Activated T-cell treated with anti-CD3 and anti-CD28 coated beads, Interleukin-2, amount 50 U/mL, for 72 hours (primary cell): ENCODE data around the gene SMCO4. TPM values are rescaled to one million over a fixed set of nuclear protein-coding genes. Genes with fewer than 3 reads are reported as not detected.
A peak's percentile ranks its signal among the peaks of the same experiment; 100 is the strongest.

Experiments
- ATAC-seq, 2 donors: fragments of 150-1000 bp; cut with Tn5 transposase; replicated peaks in 1 of 2; 2 replicates each; pipeline ENCODE4 v1.10.0; 2021; ENCODE audit warnings: moderate library complexity in 2 of 2, mild to moderate bottlenecking in 1 of 2
- DNase-seq, 2 donors: peaks; one replicate each; pipeline ENCODE4 v3.0.0; 2021 to 2022; ENCODE audit warnings: mixed read lengths in 1 of 2
- H3K27ac Mint-ChIP-seq: one replicate; pipeline ENCODE4 v1.8.0; 2022; ENCODE audit warnings: mild to moderate bottlenecking, moderate library complexity, mixed read lengths
- H3K27me3 Mint-ChIP-seq: one replicate; pipeline ENCODE4 v1.8.0; 2022; ENCODE audit warnings: low read depth, mixed read lengths
- H3K36me3 Mint-ChIP-seq, 2 donors: one replicate each; pipeline ENCODE4 v1.8.0; 2022; ENCODE audit warnings: mixed read lengths in 2 of 2, mild to moderate bottlenecking in 1 of 2; ENCODE audit not compliant: insufficient read depth in 2 of 2
- H3K4me1 Mint-ChIP-seq: one replicate; pipeline ENCODE4 v1.8.0; 2022; ENCODE audit warnings: low read depth, mixed read lengths
- H3K4me3 Mint-ChIP-seq, 2 donors: one replicate each; pipeline ENCODE4 v1.8.0; 2022; ENCODE audit warnings: mild to moderate bottlenecking in 2 of 2, mixed read lengths in 2 of 2, moderate library complexity in 2 of 2
- H3K9me3 Mint-ChIP-seq, 2 donors: one replicate each; pipeline ENCODE4 v1.8.0; 2022; ENCODE audit warnings: mixed read lengths in 2 of 2
- total RNA-seq, 2 donors: library from RNA; stranded (reverse); gene quantifications; one replicate each; pipeline ENCODE4 v1.2.3, GENCODE V29; 2022

SMCO4 gene
- total RNA-seq, 2 donors from 2014 or later = 28.4 to 36.1 TPM

GRCh38 chr11:93572171-93572570 lies 29.0 kb upstream of the SMCO4 start:
- no peaks in the 10 kb centered on the region for H3K36me3 Mint-ChIP-seq

GRCh38 chr11:93571612-93572011 lies 28.4 kb upstream of the SMCO4 start:
- H3K27me3 Mint-ChIP-seq = peaks cover 10% of the 10 kb centered on the region
- no peaks in the 10 kb centered on the region for H3K36me3 Mint-ChIP-seq
- DNase-seq (no peak), ATAC-seq (no peak)
- H3K4me3 Mint-ChIP-seq = no peak overlapping the region
- no peaks in the 10 kb centered on the region for H3K4me1 Mint-ChIP-seq
- H3K27ac Mint-ChIP-seq = no peak overlapping the region
- no peaks in the 10 kb centered on the region for H3K9me3 Mint-ChIP-seq

More at GRCh38 chr11:93572171-93572570, 29.0 kb upstream of the SMCO4 start:
- no peak overlapping the region for H3K27ac Mint-ChIP-seq
- H3K4me3 Mint-ChIP-seq = no peak overlapping the region
- DNase-seq (no peak), ATAC-seq (no peak)
- H3K27me3 Mint-ChIP-seq = peaks cover 10% of the 10 kb centered on the region
- no peaks in the 10 kb centered on the region for H3K4me1 Mint-ChIP-seq
- H3K9me3 Mint-ChIP-seq = no peaks in the 10 kb centered on the region

GRCh38 chr11:93570759-93571413 lies 27.7 kb upstream of the SMCO4 start:
- H3K4me1 Mint-ChIP-seq = no peaks in the 10 kb centered on the region
- DNase-seq = no peak
- no peak overlapping the region for H3K4me3 Mint-ChIP-seq
- ATAC-seq = no peak
- H3K36me3 Mint-ChIP-seq = no peaks in the 10 kb centered on the region
- H3K9me3 Mint-ChIP-seq = no peaks in the 10 kb centered on the region
- no peak overlapping the region for H3K27ac Mint-ChIP-seq
- peaks cover 6% of the 10 kb centered on the region for H3K27me3 Mint-ChIP-seq

GRCh38 chr11:93569496-93569895 lies 26.3 kb upstream of the SMCO4 start:
- H3K4me1 Mint-ChIP-seq = no peaks in the 10 kb centered on the region
- H3K36me3 Mint-ChIP-seq = no peaks in the 10 kb centered on the region
- no peaks in the 10 kb centered on the region for H3K9me3 Mint-ChIP-seq
- DNase-seq (no peak), ATAC-seq (no peak)
- no peak overlapping the region for H3K4me3 Mint-ChIP-seq
- H3K27me3 Mint-ChIP-seq = no peaks in the 10 kb centered on the region
- no peak overlapping the region for H3K27ac Mint-ChIP-seq

- H3K27ac Mint-ChIP-seq = no peak overlapping the region
- no peaks in the 10 kb centered on the region for H3K36me3 Mint-ChIP-seq
- H3K27me3 Mint-ChIP-seq = peaks cover 3% of the 10 kb centered on the region
- ATAC-seq = no peak
- no peaks in the 10 kb centered on the region for H3K4me1 Mint-ChIP-seq
- no peaks in the 10 kb centered on the region for H3K9me3 Mint-ChIP-seq
- H3K4me3 Mint-ChIP-seq = no peak overlapping the region
- no peak for DNase-seq
These were observed 25.5 kb upstream of the SMCO4 start for GRCh38 chr11:93568726-93569125.

- ATAC-seq = no peak
- H3K4me1 Mint-ChIP-seq = no peaks in the 10 kb centered on the region
These were observed 24.3 kb upstream of the SMCO4 start for GRCh38 chr11:93567401-93567895.

GRCh38 chr11:93564895-93565294 lies 21.7 kb upstream of the SMCO4 start:
- DNase-seq (no peak), ATAC-seq (no peak)
- Mint-ChIP-seq H3K4me1 (no peaks in the 10 kb centered on the region), H3K9me3 (no peaks in the 10 kb centered on the region), H3K27me3 (peaks cover 6% of the 10 kb centered on the region), H3K4me3 (no peak overlapping the region), H3K36me3 (no peaks in the 10 kb centered on the region), H3K27ac (no peak overlapping the region)

More at GRCh38 chr11:93567401-93567895, 24.3 kb upstream of the SMCO4 start:
- Mint-ChIP-seq H3K9me3 (no peaks in the 10 kb centered on the region), H3K27ac (no peak overlapping the region), H3K4me3 (no peak overlapping the region), H3K36me3 (no peaks in the 10 kb centered on the region), H3K27me3 (peaks cover 6% of the 10 kb centered on the region)
- no peak for DNase-seq

- H3K4me3 Mint-ChIP-seq = no peak overlapping the region
- no peaks in the 10 kb centered on the region for H3K9me3 Mint-ChIP-seq
- no peaks in the 10 kb centered on the region for H3K36me3 Mint-ChIP-seq
- peaks cover 6% of the 10 kb centered on the region for H3K27me3 Mint-ChIP-seq
- DNase-seq (no peak), ATAC-seq (no peak)
- no peaks in the 10 kb centered on the region for H3K4me1 Mint-ChIP-seq
- H3K27ac Mint-ChIP-seq = no peak overlapping the region
These were observed 20.7 kb upstream of the SMCO4 start for GRCh38 chr11:93563857-93564256.

GRCh38 chr11:93560199-93560932 lies 17.2 kb upstream of the SMCO4 start:
- Mint-ChIP-seq H3K27me3 (peaks cover 23% of the 10 kb centered on the region), H3K36me3 (no peaks in the 10 kb centered on the region), H3K4me3 (no peak overlapping the region), H3K4me1 (no peaks in the 10 kb centered on the region), H3K9me3 (no peaks in the 10 kb centered on the region), H3K27ac (no peak overlapping the region)
- ATAC-seq (no peak), DNase-seq (no peak)

- Mint-ChIP-seq H3K27me3 (peaks cover 30% of the 10 kb centered on the region), H3K4me1 (no peaks in the 10 kb centered on the region), H3K9me3 (no peaks in the 10 kb centered on the region), H3K27ac (no peak overlapping the region), H3K36me3 (no peaks in the 10 kb centered on the region), H3K4me3 (no peak overlapping the region)
- ATAC-seq (no peak), DNase-seq (no peak)
These were observed 16.5 kb upstream of the SMCO4 start for GRCh38 chr11:93559681-93560080.

GRCh38 chr11:93552874-93553273 lies 9.7 kb upstream of the SMCO4 start:
- DNase-seq (no peak), ATAC-seq (no peak)
- Mint-ChIP-seq H3K4me1 (peaks cover 5% of the 10 kb centered on the region), H3K4me3 (no peak overlapping the region), H3K36me3 (no peaks in the 10 kb centered on the region), H3K9me3 (no peaks in the 10 kb centered on the region), H3K27ac (no peak overlapping the region), H3K27me3 (peaks cover 30% of the 10 kb centered on the region)

GRCh38 chr11:93549976-93550375 lies 6.8 kb upstream of the SMCO4 start:
- ATAC-seq (no peak), DNase-seq (no peak)
- Mint-ChIP-seq H3K4me1 (peaks cover 5% of the 10 kb centered on the region), H3K27ac (no peak overlapping the region), H3K27me3 (peaks cover 20% of the 10 kb centered on the region), H3K4me3 (no peak overlapping the region), H3K9me3 (no peaks in the 10 kb centered on the region), H3K36me3 (no peaks in the 10 kb centered on the region)

- H3K36me3 Mint-ChIP-seq = no peaks in the 10 kb centered on the region
- H3K27me3 Mint-ChIP-seq = peaks cover 17% of the 10 kb centered on the region
- H3K4me1 Mint-ChIP-seq = peaks cover 13% of the 10 kb centered on the region
- DNase-seq = no peak
- no peaks in the 10 kb centered on the region for H3K9me3 Mint-ChIP-seq
- no peak overlapping the region for H3K27ac Mint-ChIP-seq
- no peak for ATAC-seq
- H3K4me3 Mint-ChIP-seq = peak overlapping the region in 1 of 2 donors; percentile 43
These were observed 5.6 kb upstream of the SMCO4 start for GRCh38 chr11:93548679-93549319.
